ENCODE data around the gene SEMA5B.

- no peak for TF ChIP-seq POLR2A (IDR thresholded peaks at IDR 0.05; ENCODE audit: low read depth, low read length)
- TF ChIP-seq SPI1 (IDR thresholded peaks at IDR 0.05; ENCODE audit: low read depth, low read length), result no peak
- TF ChIP-seq TAF1 (IDR thresholded peaks at IDR 0.05; ENCODE audit: low read depth, low read length), result no peak
Observed at GRCh38 chr3:123011447-123011846, 16.1 kb downstream of the SEMA5B start.
